Ureter (tissue), 1 donor: ENCODE measurements around the gene WDR62. TPM values are rescaled to one million over a fixed set of nuclear protein-coding genes. Genes with fewer than 3 reads are reported as not detected.
"Not testable (repeated sequence)": the region's sequence is repeated elsewhere in the genome, so short reads cannot be mapped to it uniquely, and the experiment has no call there.

ENCODE experiments used
- DNase-seq: peaks from one replicate; pipeline ENCODE4 v3.0.0-alpha.2; 2020; ENCODE audit warnings: low spot score
- total RNA-seq: library from RNA; stranded (reverse); gene quantifications from one replicate; pipeline ENCODE4 v1.2.4, GENCODE V29; 2023
- donor health status: DM: yes; HTN: yes; CAD: no.

Gene WDR62
- total RNA-seq, 1 donor from 2014 or later: 1.6 TPM

DNA sequence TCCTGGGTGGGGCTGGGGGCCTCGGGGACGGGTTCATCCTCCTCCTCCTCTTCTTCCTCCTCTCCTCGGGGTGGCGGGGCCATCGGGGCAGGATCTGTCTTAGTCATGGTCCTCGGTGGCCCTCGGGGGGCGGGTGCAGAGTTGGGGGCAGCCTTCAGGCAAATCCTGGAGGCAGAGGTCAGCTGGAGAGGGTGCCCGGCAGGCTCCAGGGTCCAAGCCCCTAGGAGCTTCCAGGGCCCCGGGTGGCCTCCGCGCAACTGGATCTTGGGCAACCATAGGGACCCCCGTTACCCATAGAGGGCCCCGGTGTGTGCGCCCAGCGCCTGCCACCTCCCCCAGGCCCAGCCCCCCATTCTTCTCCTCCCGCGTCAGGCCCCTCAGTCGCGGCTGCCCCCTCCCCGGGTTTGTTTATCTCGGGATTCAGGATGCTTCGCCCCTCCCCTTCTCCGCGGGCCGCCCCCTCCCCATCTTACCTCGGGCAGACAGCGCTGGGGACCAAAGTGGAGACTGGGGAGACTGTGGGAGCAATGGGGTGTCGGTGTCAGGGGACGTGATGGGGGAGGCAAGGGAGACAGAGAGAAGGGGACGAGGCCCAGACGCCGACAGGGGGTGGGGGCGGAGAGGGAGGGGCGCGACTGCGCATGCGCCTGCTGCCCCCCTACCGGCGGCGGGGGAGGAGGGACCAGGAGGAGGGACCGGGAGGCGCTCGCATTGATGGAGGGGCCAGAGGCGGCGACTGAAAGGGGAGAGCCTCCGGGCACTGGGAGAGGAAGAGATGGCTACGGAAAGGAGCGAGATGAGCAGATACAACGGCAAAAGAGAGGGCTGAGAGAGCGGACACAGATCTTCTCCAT, 22.2 kb upstream of the WDR62 start, which contains the start of gene CLIP3:
Gene CLIP3, minus strand, starts transcription at position 623 of the 854 bp plus-strand sequence. Its CDS starts 516 bp downstream, at position 107.
- DNase-seq: peak; percentile 73

DNA sequence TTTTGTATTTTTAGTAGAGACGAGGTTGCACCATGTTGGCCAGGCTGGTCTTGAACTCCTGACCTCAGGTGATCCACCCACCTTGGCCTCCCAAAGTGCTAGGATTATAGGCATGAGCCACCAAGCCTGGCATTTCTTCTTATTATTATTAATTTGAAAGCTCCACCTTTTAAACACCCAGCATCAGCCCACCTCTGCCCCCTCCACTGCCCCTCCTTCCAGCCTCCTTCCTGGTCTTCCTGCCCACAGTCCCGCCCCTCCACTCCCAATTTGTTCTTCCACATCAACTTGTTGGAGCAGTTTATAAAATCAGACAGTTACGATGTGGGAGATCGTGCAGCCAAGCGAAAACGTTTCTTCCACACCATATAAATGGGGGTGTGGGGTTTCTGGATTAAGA, 14.2 kb upstream of the WDR62 start:
- DNase-seq: no peak

DNA sequence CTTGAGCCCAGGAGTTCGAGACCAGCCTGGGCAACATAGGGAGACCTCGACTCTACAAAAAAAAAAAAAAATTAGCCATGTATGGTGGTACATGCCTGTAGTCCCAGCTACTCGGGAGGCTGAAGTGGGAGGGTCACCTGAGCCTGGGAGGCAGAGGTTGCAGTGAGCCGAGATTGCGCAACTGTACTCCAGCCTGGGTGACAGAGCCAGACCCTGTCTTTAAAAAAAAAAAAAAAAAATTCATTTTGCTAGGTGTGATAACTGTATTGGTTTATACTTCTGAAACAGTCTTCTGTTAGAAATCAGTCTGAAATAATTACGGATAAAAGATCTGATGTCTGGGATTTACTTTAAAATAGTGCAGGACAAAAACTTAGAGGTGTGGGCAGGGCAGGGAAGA, 13.6 kb upstream of the WDR62 start:
- not testable (repeated sequence) for DNase-seq

DNA sequence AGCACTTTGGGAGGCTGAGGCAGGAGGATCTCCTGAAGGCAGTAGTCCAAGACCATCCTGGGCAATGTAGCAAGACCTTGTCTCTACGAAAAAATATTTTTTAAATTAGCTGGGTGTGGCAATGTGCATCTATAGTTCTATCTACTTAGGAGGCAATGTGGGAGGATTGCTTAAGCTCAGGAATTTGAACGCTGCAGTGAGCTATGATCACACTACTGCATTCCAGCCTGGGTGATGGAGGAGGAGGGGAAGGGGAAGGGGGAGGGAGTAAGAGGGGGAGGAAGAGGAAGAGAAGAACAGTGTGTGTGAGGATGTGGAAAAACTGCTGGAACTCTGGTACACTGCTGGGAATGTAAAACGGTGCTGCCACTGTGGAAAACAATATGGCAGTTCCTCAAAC, 12.9 kb upstream of the WDR62 start:
- DNase-seq: no peak

DNA sequence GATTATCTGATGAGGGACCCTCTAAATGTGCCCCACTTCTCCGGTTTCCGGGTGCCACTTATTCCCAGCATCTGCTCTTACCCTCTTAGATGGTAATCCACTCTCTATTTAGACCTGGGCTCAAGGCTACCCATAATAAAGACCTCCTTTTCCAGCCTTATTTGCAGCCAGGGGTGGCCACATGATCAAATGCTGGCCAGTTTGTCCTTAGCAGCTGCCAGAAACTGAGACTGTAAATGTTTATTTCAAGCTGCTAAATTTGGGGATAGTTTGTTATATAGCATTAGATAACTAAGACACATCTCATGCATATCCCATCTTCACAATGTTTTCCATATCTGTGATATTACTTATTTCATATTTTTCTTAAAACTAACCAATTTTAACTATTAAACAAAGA, 10.7 kb upstream of the WDR62 start:
- DNase-seq: no peak

- DNase-seq: no peak
Observed at GRCh38 chr19:36046443-36047050, 8.2 kb upstream of the WDR62 start.

GRCh38 chr19:36047835-36048234, 6.9 kb upstream of the WDR62 start:
- no peak for DNase-seq

DNA sequence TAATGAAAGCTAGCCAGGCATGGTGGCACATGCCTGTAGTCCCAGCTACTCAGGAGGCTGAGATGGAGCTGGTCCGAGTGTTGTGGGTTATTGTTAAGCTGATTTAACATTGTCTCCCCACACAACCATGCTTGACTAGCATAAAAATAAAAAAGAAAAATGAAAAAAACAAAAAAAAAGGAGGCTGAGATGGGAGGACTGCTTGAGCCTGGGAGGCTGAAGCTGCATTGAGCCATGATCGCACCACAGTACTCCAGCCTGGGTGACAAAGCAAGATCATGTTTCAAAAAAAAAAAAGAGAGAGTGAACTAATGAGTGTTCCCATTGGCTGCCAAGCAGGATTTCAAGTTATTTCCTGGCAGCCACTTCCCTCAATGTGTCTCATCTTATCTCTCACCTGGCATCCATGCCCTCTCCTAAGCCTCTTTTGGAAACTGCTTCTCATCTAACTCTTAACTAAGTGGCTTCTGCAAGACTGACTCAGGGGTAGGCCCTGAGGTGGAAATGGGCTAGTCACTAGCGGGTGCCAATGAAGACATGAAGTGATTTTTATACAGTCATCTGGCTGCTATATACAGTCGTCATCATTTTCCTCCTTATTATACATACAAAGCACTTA, 5.5 kb upstream of the WDR62 start:
- no peak for DNase-seq

- DNase-seq: no peak
Observed at GRCh38 chr19:36051236-36051635, 3.5 kb upstream of the WDR62 start.

DNA sequence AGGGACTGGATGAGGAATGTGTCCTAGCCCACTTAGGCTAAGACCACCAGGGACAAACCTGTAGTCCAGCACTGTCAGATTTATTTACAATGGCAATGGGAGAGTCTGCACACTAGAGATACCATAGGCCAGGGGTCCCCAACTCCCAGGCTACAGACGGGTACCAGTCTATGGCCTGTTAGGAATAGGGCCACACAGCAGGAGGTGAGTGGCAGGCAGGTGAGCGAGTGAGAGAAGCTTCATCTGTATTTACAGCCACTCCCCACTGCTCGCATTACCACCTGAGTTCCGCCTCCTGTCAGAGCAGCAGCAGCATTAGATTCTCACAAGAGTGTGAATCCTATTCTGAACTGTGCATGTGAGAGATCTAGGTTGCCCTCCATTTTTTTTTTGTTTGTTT, 3.1 kb upstream of the WDR62 start:
- DNase-seq: no peak

DNA sequence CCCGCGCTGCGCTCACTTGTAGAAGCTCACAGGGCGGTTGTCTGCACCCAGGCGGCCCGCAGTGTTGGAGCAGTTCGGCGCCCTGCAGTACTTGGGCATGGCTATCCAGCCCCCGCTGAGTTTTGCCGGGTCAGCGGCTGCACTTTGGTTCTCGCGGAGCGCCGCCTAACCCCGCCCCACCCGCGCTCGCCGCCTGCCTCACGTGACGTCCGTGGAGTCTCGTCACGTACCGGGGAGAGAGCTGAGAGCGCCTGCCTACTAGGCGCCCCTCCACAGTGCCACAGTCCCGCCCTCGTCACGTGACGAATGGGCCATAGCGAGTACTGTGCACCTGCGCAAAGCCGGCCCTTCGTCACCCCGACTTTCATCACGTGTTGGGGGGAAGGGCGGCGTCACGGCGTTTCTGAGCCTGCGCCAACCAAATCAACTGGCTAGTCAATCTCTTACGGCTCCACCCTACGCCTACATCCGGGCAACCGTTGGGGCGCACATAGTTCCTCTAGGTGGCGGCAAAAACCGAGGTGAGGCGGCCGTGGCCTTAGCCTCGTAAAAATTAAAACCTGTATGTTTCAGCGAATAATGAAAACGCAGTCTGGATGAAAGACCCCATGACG, 471 bp upstream of the WDR62 start, which contains the start of gene THAP8:
Gene THAP8, minus strand, starts transcription at position 167 of the 614 bp plus-strand sequence. Its CDS starts 68 bp downstream, at position 99.
- DNase-seq: peak; percentile 100

GRCh38 chr19:36058481-36059179, 3.9 kb downstream of the WDR62 start:
- no peak for DNase-seq

DNA sequence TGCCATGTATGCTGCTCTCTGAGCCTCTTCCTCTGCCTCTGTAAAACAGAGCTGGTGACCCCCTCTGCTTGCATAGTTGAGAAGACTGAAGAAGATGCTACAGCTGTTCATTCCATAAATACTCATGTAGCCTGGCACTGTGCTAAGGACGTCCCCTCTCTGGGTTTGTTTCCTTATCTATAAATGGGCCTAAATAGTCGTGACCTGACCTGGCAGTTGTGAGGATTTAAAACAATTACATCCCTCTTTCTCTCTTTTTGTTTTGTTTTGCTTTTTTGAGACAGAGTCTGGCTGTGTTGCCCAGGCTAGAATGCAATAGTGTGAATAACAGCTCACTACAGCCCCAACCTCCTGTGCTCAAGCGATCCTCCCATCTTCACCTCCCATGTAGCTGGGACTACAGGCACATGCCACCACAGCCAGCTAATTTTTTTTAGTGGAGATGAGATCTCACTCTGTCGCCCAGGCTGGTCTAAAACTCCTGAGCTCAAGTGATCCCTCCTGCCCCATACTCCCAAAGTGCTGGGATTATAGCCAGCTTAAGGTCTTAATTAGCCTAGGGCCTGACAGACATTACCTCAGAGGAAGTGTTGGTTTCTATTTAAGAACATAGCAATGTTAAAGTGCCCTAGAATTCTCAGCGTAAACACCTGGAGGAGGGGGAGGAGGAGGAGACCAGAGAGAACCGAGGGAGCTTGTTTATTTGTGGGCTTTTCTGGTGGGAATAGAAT, 4.6 kb downstream of the WDR62 start:
- DNase-seq: no peak

DNA sequence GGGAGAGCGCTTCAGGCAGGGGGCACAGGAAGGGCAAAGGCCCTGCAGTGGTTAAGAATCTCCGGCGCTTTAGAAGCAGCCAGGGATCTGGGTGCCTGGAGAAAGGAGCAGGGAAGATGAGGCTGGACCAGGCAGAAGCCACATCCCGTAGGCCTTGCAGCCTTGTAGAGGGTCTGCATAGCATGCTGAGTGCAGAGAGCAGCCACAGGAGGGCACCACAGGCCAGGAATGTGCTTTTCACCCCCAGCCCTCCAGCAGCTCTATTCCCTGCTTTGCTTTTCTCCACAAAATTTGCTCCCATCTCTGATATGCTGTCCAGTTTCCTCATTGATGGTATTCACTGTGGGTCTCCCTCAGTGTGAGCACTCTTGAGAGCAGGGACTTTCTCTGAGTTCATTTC, 5.7 kb downstream of the WDR62 start:
- no peak for DNase-seq

DNA sequence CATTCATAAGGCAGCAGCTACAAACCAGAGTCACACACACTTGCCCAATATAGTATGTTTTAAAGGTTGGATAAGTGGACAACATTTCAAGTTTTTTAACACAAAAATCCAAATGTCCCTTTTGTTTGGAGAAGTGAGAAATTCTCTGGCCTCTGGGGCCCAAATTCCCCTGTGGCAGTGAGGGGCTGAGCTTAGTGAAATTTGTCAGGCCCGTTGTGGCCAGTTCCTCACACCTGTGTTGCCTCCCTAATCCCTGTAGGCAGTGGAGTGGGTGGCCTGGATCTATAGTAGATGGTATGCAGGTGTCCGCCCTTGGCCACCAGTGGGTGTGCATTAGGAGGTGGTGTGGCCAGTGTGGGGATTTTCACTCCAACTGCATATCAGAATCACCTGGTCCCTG, 6.7 kb downstream of the WDR62 start:
- no peak for DNase-seq

DNA sequence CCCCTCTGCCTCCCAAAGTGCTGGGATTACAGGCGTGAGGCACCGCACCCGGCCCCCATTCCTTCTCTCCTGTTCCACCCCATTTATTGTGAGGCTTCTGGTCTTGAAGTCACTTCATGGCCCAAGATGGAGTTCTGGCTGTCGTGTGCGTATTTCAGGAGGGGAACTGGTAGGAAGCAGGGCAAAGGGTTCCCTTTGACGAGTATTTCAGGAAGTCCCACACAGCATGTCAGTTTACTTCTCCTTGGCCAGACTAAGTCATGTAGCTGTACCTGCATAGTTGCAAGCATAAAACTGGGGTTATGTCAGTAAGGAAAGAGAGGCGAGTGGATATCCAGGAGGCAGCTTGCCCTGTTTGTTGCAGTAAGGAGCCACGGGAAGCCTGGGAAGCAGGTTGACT, 10.1 kb downstream of the WDR62 start:
- DNase-seq: no peak

DNA sequence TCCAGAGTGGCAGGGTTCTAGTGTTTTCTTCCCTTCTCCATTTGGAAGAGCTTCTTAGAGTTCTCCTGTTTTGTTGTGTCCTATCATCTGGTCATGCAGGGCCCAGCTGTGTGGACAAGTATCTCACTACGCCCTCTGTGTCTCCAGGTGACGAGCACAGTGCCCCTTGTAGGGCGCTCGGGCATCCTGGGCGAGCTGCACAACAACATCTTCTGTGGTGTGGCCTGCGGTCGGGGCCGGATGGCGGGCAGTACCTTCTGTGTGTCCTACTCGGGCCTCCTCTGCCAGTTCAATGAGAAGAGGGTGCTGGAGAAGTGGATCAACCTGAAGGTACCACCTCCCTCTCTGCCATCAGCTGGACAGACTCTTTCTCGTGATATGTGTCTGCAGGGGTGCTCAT, 13.0 kb downstream of the WDR62 start:
- DNase-seq: no peak

GRCh38 chr19:36068810-36069499, 14.3 kb downstream of the WDR62 start:
- DNase-seq: not testable (repeated sequence)

- DNase-seq: no peak
Observed at GRCh38 chr19:36072081-36072480, 17.4 kb downstream of the WDR62 start.

DNA sequence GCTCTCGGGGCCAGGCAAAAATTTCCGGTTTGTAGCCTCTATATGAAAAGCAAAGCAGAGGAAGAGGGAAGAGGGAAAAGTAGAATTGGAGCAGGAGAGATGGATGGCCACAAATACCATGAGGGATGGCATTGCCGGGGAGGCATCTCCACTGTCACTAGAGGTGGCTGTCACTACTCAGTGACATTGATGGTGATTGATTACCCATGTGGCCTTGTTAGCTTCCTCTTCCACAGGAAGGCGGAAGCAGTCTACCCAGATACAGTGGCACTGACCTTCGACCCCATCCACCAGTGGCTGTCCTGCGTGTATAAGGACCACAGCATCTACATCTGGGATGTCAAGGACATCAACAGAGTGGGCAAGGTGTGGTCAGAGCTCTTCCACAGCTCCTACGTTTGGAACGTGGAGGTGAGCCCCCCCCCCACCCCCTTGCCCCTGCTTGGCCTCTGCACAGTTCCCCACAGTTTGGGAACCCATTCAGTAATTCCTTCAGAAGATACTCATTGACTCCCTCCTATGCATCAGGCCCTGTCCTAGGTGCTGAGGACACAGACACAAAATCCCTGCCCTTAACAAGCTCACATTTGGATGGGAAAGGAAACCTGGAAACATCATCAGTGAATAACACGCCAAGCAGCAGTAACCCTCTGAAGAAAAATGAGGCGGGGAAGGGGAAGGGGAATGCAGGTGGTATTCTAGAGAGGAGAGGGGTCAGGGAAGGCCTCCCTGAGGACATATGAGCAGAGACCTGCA, 18.6 kb downstream of the WDR62 start:
- DNase-seq: no peak
